ENCODE measurements around the gene SMKR1. TPM values are rescaled to one million over a fixed set of nuclear protein-coding genes. Genes with fewer than 3 reads are reported as not detected.
"Not testable (repeated sequence)": the region's sequence is repeated elsewhere in the genome, so short reads cannot be mapped to it uniquely, and the experiment has no call there.

Gene SMKR1
- total RNA-seq, 1 donor from 2014 or later = not detected

GRCh38 chr7:129469930-129470329 is 32.4 kb upstream of the SMKR1 start:
- TF ChIP-seq POLR2AphosphoS5 (IDR thresholded peaks at IDR 0.05; ENCODE audit: insufficient read depth in 1 of 2, low read depth in 1 of 2) (no peak), POLR2A (IDR thresholded peaks at IDR 0.05) (no peak), CTCF (IDR thresholded peaks at IDR 0.05) (no peak)
- Histone ChIP-seq H3K4me3 (no peak overlapping the region), H3K27ac (no peak overlapping the region), H3K36me3 (no peaks in the 10 kb centered on the region), H3K27me3 (no peaks in the 10 kb centered on the region), H3K9me3 (no peaks in the 10 kb centered on the region), H3K4me1 (no peaks in the 10 kb centered on the region)
- DNase-seq (ENCODE audit: extremely low spot score in 2 of 2) = no peak
- intact Hi-C loops (cut with DNase I) = loop anchor here (5.0 to 10.0 kb wide), 3 partner anchors 105 to 253 kb away; no protein-coding TSS in a partner anchor

- no peak for DNase-seq (ENCODE audit: extremely low spot score in 2 of 2)
- H3K9me3 ChIP-seq = no peaks in the 10 kb centered on the region
- no peaks in the 10 kb centered on the region for H3K36me3 ChIP-seq
- TF ChIP-seq POLR2AphosphoS5 (IDR thresholded peaks at IDR 0.05; ENCODE audit: insufficient read depth in 1 of 2, low read depth in 1 of 2) (no peak), CTCF (IDR thresholded peaks at IDR 0.05) (no peak), POLR2A (IDR thresholded peaks at IDR 0.05) (no peak)
- no peaks in the 10 kb centered on the region for H3K27me3 ChIP-seq
- H3K4me1 ChIP-seq = no peaks in the 10 kb centered on the region
- no peak overlapping the region for H3K27ac ChIP-seq
- no peak overlapping the region for H3K4me3 ChIP-seq
- intact Hi-C loops (cut with DNase I) = loop anchor here (5.0 kb wide), 2 partner anchors 173 to 253 kb away; no protein-coding TSS in a partner anchor
Measured at GRCh38 chr7:129470411-129470810, 31.9 kb upstream of the SMKR1 start.

GRCh38 chr7:129471402-129471827 is 30.9 kb upstream of the SMKR1 start:
- H3K4me1 ChIP-seq = no peaks in the 10 kb centered on the region
- no peaks in the 10 kb centered on the region for H3K9me3 ChIP-seq
- DNase-seq (ENCODE audit: extremely low spot score in 2 of 2) = no peak
- no peak overlapping the region for H3K27ac ChIP-seq
- no peaks in the 10 kb centered on the region for H3K27me3 ChIP-seq
- no peak overlapping the region for H3K4me3 ChIP-seq
- intact Hi-C loops (cut with DNase I) = loop anchor here (5.0 kb wide), 2 partner anchors 174 to 254 kb away; no protein-coding TSS in a partner anchor
- TF ChIP-seq POLR2A (IDR thresholded peaks at IDR 0.05) = no peak
- TF ChIP-seq POLR2AphosphoS5 (IDR thresholded peaks at IDR 0.05; ENCODE audit: insufficient read depth in 1 of 2, low read depth in 1 of 2) = no peak
- no peak for TF ChIP-seq CTCF (IDR thresholded peaks at IDR 0.05)
- no peaks in the 10 kb centered on the region for H3K36me3 ChIP-seq

- H3K27ac ChIP-seq; H3K36me3 ChIP-seq; DNase-seq (ENCODE audit: extremely low spot score in 2 of 2); H3K9me3 ChIP-seq; H3K4me1 ChIP-seq; H3K4me3 ChIP-seq; intact Hi-C loops (cut with DNase I); H3K27me3 ChIP-seq: not testable (repeated sequence)
Measured at GRCh38 chr7:129475931-129476330, 26.4 kb upstream of the SMKR1 start.

GRCh38 chr7:129476398-129476797 is 25.9 kb upstream of the SMKR1 start:
- H3K4me3 ChIP-seq; H3K4me1 ChIP-seq; H3K9me3 ChIP-seq; H3K36me3 ChIP-seq; H3K27ac ChIP-seq; H3K27me3 ChIP-seq; intact Hi-C loops (cut with DNase I); DNase-seq (ENCODE audit: extremely low spot score in 2 of 2): not testable (repeated sequence)

- DNase-seq (ENCODE audit: extremely low spot score in 2 of 2) = no peak
- no peaks in the 10 kb centered on the region for H3K27me3 ChIP-seq
- no peaks in the 10 kb centered on the region for H3K9me3 ChIP-seq
- H3K4me1 ChIP-seq = no peaks in the 10 kb centered on the region
- no peaks in the 10 kb centered on the region for H3K36me3 ChIP-seq
- no peak overlapping the region for H3K4me3 ChIP-seq
- intact Hi-C loops (cut with DNase I) = no loop called here
- no peak for TF ChIP-seq CTCF (IDR thresholded peaks at IDR 0.05)
- TF ChIP-seq POLR2AphosphoS5 (IDR thresholded peaks at IDR 0.05; ENCODE audit: insufficient read depth in 1 of 2, low read depth in 1 of 2) = no peak
- no peak for TF ChIP-seq POLR2A (IDR thresholded peaks at IDR 0.05)
- no peak overlapping the region for H3K27ac ChIP-seq
Measured at GRCh38 chr7:129479831-129480230, 22.5 kb upstream of the SMKR1 start.
